GM13977 (cell line): ENCODE data around the gene SMCR8.
A peak's percentile ranks its signal among the peaks of the same experiment; 100 is the strongest.
"Not testable (repeated sequence)": the region's sequence is repeated elsewhere in the genome, so short reads cannot be mapped to it uniquely, and the experiment has no call there.

Experiments used
- DNase-seq: peaks from one replicate; pipeline ENCODE4 v3.0.0; 2012; ENCODE audit warnings: low spot score
- in situ Hi-C: fragments of 300-500 bp; cut with MboI; formaldehyde crosslinking; loops from one replicate; pipeline ENCODE4 v1.12.0; 2022; ENCODE audit warnings: low sequenced_read_pairs, low pct_unique_long_range_greater_than_20kb, mixed read lengths, inconsistent platforms; ENCODE audit not compliant: unreplicated experiment
- TF ChIP-seq, protein P1 (sequence below): IDR thresholded peaks from 2 replicates; pipeline ENCODE4 v1.5.1; 2012; ENCODE audit warnings: mild to moderate bottlenecking, control low read depth; ENCODE audit not compliant: insufficient read depth; ENCODE audit errors: extremely low read depth, missing control alignments

The SMCR8 gene

DNA sequence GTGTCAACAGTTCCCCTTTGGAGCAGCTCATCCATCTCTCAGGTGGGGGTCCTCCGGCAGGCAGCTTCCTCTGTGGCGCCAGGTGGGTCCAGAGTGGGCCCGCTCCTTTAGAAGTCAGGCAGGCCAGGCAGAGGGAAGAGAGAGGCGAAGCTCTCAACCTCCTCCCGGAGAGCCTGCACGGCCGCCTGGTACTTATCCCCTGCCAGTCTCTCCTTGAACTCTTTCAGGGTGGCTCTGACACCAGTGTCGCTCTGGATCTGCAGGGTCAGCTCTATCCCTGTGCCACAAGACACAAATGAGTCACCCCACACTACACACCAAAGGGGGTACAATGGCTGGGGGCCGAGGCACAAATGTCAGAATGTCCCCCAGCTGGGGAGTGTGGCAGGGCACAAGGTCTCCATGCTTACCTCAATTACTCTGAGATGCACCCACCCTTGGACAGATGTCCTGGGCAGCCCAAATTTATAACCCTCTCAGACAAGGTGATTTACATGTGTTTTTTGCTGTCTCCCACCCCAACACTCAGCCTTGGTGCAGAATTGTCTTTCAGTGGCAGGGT, 13.6 kb downstream of the SMCR8 start:
- in situ Hi-C loops = no loop called here
- DNase-seq = no peak
- TF ChIP-seq, protein P1, sequence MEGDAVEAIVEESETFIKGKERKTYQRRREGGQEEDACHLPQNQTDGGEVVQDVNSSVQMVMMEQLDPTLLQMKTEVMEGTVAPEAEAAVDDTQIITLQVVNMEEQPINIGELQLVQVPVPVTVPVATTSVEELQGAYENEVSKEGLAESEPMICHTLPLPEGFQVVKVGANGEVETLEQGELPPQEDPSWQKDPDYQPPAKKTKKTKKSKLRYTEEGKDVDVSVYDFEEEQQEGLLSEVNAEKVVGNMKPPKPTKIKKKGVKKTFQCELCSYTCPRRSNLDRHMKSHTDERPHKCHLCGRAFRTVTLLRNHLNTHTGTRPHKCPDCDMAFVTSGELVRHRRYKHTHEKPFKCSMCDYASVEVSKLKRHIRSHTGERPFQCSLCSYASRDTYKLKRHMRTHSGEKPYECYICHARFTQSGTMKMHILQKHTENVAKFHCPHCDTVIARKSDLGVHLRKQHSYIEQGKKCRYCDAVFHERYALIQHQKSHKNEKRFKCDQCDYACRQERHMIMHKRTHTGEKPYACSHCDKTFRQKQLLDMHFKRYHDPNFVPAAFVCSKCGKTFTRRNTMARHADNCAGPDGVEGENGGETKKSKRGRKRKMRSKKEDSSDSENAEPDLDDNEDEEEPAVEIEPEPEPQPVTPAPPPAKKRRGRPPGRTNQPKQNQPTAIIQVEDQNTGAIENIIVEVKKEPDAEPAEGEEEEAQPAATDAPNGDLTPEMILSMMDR = no peak

DNA sequence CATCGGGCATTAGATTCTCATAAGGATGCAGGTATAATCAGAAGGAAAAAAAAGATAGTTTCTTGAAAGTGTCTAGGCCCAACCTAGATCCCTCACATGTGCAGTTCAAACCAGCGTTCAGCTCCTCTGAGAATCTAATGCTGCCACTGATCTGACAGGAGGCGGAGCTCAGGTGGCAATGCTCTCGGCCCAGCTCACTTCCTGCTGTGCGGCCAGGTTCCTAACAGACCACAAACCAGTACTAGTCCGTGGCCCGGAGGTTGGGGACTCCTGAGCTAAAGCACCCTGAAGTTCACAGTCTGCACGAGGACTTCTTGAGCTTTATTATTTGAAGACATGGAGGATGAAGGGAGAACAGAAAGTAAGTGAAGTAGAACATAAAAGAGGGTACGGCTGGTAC, 16.8 kb downstream of the SMCR8 start:
- DNase-seq = no peak

DNA sequence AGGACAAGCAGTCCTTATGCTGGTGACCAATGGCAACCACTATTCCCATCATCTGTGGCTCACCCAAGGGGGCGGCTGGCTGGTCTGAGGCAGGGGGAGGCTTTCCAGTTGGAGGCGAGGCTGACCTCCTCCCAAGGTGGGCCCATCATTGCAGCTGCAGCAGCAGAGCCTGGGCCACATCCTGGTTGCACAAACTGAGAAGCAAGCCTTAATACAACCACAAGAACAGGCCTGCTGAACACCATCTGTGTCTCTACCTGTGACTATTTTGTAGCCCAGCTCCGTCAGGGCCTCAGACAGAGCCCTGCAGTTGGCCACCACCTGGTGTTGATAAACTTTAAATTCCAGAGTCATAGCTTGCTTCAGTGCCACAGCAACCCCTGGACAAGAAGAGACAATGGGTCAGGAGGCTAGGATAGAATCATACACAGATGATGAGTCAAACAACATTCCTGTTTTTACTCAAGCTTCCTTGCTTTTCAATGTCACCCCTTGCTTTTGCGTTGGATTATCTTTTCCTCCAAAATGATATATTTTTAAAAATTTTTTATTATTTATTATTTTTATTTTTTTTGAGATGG, 17.9 kb downstream of the SMCR8 start:
- TF ChIP-seq, protein P1 = no peak
- no peak for DNase-seq
- in situ Hi-C loops = no loop called here

More for the DNA sequence above, 16.8 kb downstream of the SMCR8 start:
- TF ChIP-seq, protein P1 = no peak
- in situ Hi-C loops = no loop called here

DNA sequence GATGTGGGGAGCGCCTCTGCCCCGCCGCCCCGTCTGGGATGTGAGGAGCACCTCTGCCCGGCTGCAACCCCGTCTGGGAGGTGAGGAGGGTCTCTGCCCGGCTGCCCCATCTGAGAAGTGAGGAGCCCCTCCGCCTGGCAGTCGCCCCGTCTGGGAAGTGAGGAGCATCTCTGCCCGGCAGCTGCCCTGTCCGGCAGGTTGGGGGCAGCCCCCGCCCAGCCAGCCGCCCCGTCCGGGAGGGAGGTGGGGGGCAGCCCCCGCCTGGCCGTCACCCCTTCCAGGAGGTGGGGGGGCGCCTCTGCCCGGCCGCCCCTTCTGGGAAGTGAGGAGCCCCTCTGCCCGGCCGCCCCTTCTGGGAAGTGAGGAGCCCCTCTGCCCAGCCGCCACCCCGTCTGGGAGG, 23.1 kb downstream of the SMCR8 start:
- in situ Hi-C loops, DNase-seq: not testable (repeated sequence)

DNA sequence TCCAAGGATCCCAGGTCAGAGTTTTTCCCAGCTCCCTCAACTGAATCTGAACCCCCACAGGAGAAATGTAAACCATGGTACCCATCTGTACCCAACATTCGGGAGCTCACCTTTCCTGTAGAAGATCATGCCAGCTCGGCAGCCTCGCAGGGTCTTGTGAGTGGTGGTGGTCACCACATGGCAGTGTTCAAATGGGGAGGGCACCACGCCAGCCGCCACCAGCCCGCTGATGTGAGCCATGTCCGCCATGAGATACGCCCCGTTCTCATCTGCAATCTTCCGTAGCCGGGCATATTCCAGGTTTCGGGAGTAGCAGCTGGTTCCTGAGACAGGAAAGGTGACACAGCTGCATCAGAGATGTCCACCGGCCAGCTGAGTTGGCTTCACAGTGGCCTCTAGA, 24.8 kb downstream of the SMCR8 start:
- TF ChIP-seq, protein P1 = no peak
- in situ Hi-C loops = no loop called here

DNA sequence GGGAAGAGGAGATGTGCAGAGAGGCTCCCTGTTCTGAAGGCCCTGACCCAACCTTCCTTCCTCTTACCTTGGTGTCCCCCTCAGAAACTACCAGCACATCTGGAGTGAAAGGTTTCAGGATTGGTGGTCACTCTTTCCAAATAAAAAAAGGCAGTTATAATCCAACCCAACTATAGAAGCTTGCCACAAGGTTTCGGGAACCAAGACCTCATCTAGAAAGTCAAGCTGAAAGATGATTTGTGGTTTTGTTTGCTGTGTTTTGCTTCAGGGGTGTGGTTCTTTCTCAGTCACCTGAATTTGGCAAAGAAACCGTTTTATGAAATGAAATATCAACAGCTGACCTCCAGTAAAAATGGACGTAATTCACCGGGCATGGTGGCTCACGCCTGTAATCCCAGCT, 28.9 kb downstream of the SMCR8 start:
- DNase-seq = peak; percentile 52
- TF ChIP-seq, protein P1 = no peak
- in situ Hi-C loops = no loop called here

More for the DNA sequence above, 24.8 kb downstream of the SMCR8 start:
- no peak for DNase-seq

DNA sequence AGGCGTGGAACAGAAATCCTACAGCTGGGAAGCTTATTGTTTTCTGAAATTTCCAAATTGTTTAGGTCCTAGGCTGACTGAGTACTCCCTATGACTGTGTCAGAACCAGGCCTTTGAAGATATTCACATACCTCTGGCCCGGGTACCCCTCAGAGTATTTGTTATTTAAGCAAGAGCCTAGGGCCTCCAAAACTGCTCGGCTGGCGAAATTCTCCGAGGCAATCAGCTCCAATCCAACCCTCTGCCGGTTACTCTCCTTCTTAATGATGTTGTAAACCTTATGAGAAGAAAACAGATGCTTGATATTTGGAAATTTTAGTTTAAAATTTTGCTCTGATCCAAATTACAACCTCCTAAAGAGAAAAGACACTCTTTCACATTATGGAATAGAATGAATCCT, 38.4 kb downstream of the SMCR8 start:
- TF ChIP-seq, protein P1 = no peak
- in situ Hi-C loops = no loop called here
- DNase-seq = no peak
